ENCODE results near the gene NCOA3.

DNA sequence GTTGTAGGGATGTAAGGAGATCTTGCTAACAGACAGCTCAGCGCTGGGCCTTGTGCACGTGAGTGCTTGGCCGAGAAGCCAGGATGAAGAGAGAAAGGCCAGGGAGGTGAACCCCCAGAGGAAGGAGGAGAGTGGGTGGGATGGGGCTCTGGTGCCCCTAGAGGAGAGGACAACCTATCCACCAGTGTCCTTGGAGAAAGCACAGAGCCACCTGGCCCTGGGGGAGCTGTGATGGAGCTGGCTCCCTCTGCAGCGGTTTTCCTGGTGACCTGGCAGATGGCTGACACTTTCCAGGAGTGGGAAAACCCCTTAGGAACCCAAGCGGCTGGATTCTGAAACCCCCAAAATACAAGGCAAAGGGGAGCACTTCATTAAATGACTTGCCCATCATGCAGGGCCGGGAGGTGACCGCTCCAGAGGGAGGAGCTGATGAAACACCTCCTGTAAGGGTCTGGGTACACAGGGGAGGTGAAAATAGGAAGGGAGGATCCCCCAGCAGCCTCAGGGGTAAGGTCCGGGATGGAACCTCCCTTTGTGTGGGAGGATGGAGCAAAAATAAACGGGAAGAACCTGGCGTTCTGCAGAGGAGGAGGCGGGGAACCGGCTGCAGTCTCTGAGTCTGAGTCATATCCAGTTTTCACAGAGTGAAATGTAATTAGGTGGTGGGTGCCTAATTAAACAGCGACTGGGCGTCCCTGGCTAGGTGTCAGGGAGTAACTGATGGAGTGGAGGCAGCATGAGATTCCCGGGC is 203.2 kb downstream of the NCOA3 start:
- TF ChIP-seq, protein P1, sequence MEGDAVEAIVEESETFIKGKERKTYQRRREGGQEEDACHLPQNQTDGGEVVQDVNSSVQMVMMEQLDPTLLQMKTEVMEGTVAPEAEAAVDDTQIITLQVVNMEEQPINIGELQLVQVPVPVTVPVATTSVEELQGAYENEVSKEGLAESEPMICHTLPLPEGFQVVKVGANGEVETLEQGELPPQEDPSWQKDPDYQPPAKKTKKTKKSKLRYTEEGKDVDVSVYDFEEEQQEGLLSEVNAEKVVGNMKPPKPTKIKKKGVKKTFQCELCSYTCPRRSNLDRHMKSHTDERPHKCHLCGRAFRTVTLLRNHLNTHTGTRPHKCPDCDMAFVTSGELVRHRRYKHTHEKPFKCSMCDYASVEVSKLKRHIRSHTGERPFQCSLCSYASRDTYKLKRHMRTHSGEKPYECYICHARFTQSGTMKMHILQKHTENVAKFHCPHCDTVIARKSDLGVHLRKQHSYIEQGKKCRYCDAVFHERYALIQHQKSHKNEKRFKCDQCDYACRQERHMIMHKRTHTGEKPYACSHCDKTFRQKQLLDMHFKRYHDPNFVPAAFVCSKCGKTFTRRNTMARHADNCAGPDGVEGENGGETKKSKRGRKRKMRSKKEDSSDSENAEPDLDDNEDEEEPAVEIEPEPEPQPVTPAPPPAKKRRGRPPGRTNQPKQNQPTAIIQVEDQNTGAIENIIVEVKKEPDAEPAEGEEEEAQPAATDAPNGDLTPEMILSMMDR (conservative IDR thresholded peaks at IDR 0.05; ENCODE audit: low read depth, low read length) = no peak
- TF ChIP-seq EZH2 (IDR thresholded peaks at IDR 0.05; ENCODE audit: low read length, unreplicated experiment) = no peak
